DMS 273 (cell line): ENCODE results near the gene GLIPR1L1.
A peak's percentile ranks its signal among the peaks of the same experiment; 100 is the strongest.
"Not testable (repeated sequence)": the region's sequence is repeated elsewhere in the genome, so short reads cannot be mapped to it uniquely, and the experiment has no call there.

ENCODE experiments used
- DNase-seq: peaks from one replicate; lab custom pipeline; 2025; ENCODE audit not compliant: unreplicated experiment; lab: John Stamatoyannopoulos, UW

The GLIPR1L1 gene

GRCh38 chr12:75334384-75335030 is at the start of gene GLIPR1L1:
Gene GLIPR1L1 (plus strand): TSS chr12:75334670. CDS start chr12:75334729, 59 bp downstream.
- peak; percentile 65 for DNase-seq

GRCh38 chr12:75288860-75289259 is 45.6 kb upstream of the GLIPR1L1 start:
- no peak for DNase-seq

- DNase-seq = peak; percentile 11
These were observed 44.7 kb upstream of the GLIPR1L1 start for GRCh38 chr12:75289753-75290152.

GRCh38 chr12:75291014-75291413 is 43.5 kb upstream of the GLIPR1L1 start:
- no peak for DNase-seq

- peak; percentile 16 for DNase-seq
These were observed 40.1 kb upstream of the GLIPR1L1 start for GRCh38 chr12:75294336-75294735.

GRCh38 chr12:75294797-75295196 is 39.7 kb upstream of the GLIPR1L1 start:
- DNase-seq = peak; percentile 16

- no peak for DNase-seq
These were observed 32.2 kb upstream of the GLIPR1L1 start for GRCh38 chr12:75302225-75302624.

GRCh38 chr12:75302781-75303180 is 31.7 kb upstream of the GLIPR1L1 start:
- no peak for DNase-seq

GRCh38 chr12:75305412-75306332 is 28.8 kb upstream of the GLIPR1L1 start:
- no peak for DNase-seq

GRCh38 chr12:75308279-75308678 is 26.2 kb upstream of the GLIPR1L1 start:
- DNase-seq = no peak

GRCh38 chr12:75311369-75311768 is 23.1 kb upstream of the GLIPR1L1 start:
- DNase-seq = no peak

- no peak for DNase-seq
These were observed 19.0 kb upstream of the GLIPR1L1 start for GRCh38 chr12:75315518-75315917.

GRCh38 chr12:75317784-75318183 is 16.7 kb upstream of the GLIPR1L1 start:
- DNase-seq = no peak

GRCh38 chr12:75322464-75322863 is 12.0 kb upstream of the GLIPR1L1 start:
- DNase-seq = no peak

- DNase-seq = no peak
These were observed 10.8 kb upstream of the GLIPR1L1 start for GRCh38 chr12:75323663-75324062.

- no peak for DNase-seq
These were observed 6.8 kb upstream of the GLIPR1L1 start for GRCh38 chr12:75327642-75328041.

GRCh38 chr12:75329918-75330826 is 4.3 kb upstream of the GLIPR1L1 start, which contains the start of gene CAPS2:
Gene CAPS2 (minus strand): TSS chr12:75330324. CDS start chr12:75326498, 3,826 bp downstream.
- peak; percentile 87 for DNase-seq

GRCh38 chr12:75337905-75338304 is 3.4 kb downstream of the GLIPR1L1 start:
- DNase-seq = no peak

GRCh38 chr12:75341873-75342272 is 7.4 kb downstream of the GLIPR1L1 start:
- no peak for DNase-seq

- no peak for DNase-seq
These were observed 11.1 kb downstream of the GLIPR1L1 start for GRCh38 chr12:75345531-75345930.

GRCh38 chr12:75346215-75346614 is 11.7 kb downstream of the GLIPR1L1 start:
- not testable (repeated sequence) for DNase-seq
